Right lobe of liver (tissue), 6 donors: ENCODE data around the gene TESMIN. TPM values are rescaled to one million over a fixed set of nuclear protein-coding genes. Genes with fewer than 3 reads are reported as not detected.

ENCODE experiments used
- ATAC-seq, 4 donors: fragments of 200-7000 bp; cut with Tn5 transposase; one replicate each; pipeline ENCODE4 v1.9.1; 2020; ENCODE audit warnings: mild to moderate bottlenecking in 4 of 4, moderate library complexity in 4 of 4
- DNase-seq, 3 donors: peaks; one replicate each; pipeline ENCODE4 v3.0.0-alpha.2; 2020
- H3K27ac ChIP-seq, 3 donors: fragments of 200-600 bp; one replicate each; pipeline ENCODE4 v1.8.0; 2022
- H3K27me3 ChIP-seq, 2 donors: fragments of 200-600 bp; one replicate each; pipeline ENCODE4 v1.8.0; 2022
- H3K36me3 ChIP-seq, 4 donors: fragments of 200-600 bp; sonication (generic) in 1 of 4; one replicate each; pipeline versions ENCODE4 v1.5.1 to v1.8.0; 2017 to 2022; ENCODE audit warnings: control low read depth in 1 of 4
- H3K4me1 ChIP-seq, 4 donors: fragments of 200-600 bp; sonication (generic) in 1 of 4; one replicate each; pipeline versions ENCODE4 v1.5.1 to v1.8.0; 2017 to 2022; ENCODE audit warnings: control low read depth in 1 of 4
- H3K4me3 ChIP-seq, 3 donors: fragments of 200-600 bp; one replicate each; pipeline ENCODE4 v1.8.0; 2022
- H3K9me3 ChIP-seq, 4 donors: fragments of 200-600 bp; sonication (generic) in 1 of 4; one replicate each; pipeline versions ENCODE4 v1.5.1 to v1.8.0; 2017 to 2022; ENCODE audit warnings: control low read depth in 1 of 4
- CTCF ChIP-seq, 4 donors: fragments of 200-600 bp in 3 of 4; fragments of 450-650 bp in 1 of 4; IDR thresholded peaks; one replicate each; pipeline versions ENCODE4 v1.5.1 to v1.8.0; 2016 to 2022; ENCODE audit warnings: antibody characterized with exemption in 4 of 4, mild to moderate bottlenecking in 2 of 4
- POLR2A ChIP-seq: fragments of 450-650 bp; IDR thresholded peaks from one replicate; pipeline ENCODE4 v1.6.1; 2017; ENCODE audit warnings: antibody characterized with exemption, mild to moderate bottlenecking
- WGBS: methylation state at CpG from one replicate; pipeline ENCODE4 v1.1.6; 2018; ENCODE audit warnings: low coverage, low lambda C conversion rate; ENCODE audit not compliant: insufficient coverage; ENCODE audit errors: missing lambda C conversion rate; 5-methylcytosine and 5-hydroxymethylcytosine counted together
- intact Hi-C, 2 donors: fragments of 100-400 bp; cut with DNase I; formaldehyde crosslinking; loops; one replicate each; pipeline versions ENCODE4 v1.11.2 to v1.14.1; 2022
- total RNA-seq, 6 experiments: library from RNA; depleted of rRNA in 2 of 6; stranded (reverse); fragments of >200 nt in 2 of 6; fragmentation: NEBNext Ultra II Directional in 3 of 6; extraction: Animal tissue kit (Norgen Biotek cat#: 25700) in 3 of 6; gene quantifications; one replicate each; pipeline versions ENCODE4 v1.1.0 to v1.2.4, GENCODE V29; 2016 to 2023
- donor health status: DM: no; HTN: yes; CAD: no.
- donor health status: DM: no; HTN: no; CAD: no.
- donor health status: DM: no; HTN: no; CAD: no.
- donor health status: DM: no; HTN: yes; CAD: no.
- donor health status: DM: no; HTN: yes; CAD: no.

The TESMIN gene
- total RNA-seq, 6 experiments from 2014 or later = 0.42 to 1.4 (median 0.80) TPM

- ATAC-seq = no peak
Observed at GRCh38 chr11:68661697-68662603, 89.4 kb downstream of the TESMIN start.

GRCh38 chr11:68661014-68661413 is 90.3 kb downstream of the TESMIN start:
- Histone ChIP-seq H3K27me3 (no peaks in the 10 kb centered on the region), H3K4me1 (no peaks in the 10 kb centered on the region), H3K9me3 (no peaks in the 10 kb centered on the region), H3K27ac (no peak overlapping the region), H3K4me3 (no peak overlapping the region), H3K36me3 (no peaks in the 10 kb centered on the region)
- DNase-seq (no peak), ATAC-seq (no peak)
- no peak for TF ChIP-seq POLR2A
- TF ChIP-seq CTCF (IDR thresholded peaks at IDR 0.05) = no peak
- WGBS = no CpG with 5 or more reads among the region's 15 CpGs
- intact Hi-C loops = no loop called here

More at GRCh38 chr11:68661697-68662603, 89.4 kb downstream of the TESMIN start:
- Histone ChIP-seq H3K36me3 (no peaks in the 10 kb centered on the region), H3K27ac (no peak overlapping the region), H3K27me3 (no peaks in the 10 kb centered on the region), H3K9me3 (no peaks in the 10 kb centered on the region), H3K4me1 (no peaks in the 10 kb centered on the region), H3K4me3 (no peak overlapping the region)
- intact Hi-C loops = no loop called here
- DNase-seq = no peak
- 57% methylated on average over 10 of the region's 18 CpGs for WGBS
- no peak for TF ChIP-seq POLR2A
- no peak for TF ChIP-seq CTCF (IDR thresholded peaks at IDR 0.05)

GRCh38 chr11:68660066-68660810 is 91.1 kb downstream of the TESMIN start:
- 81% methylated on average over 9 of the region's 18 CpGs for WGBS
- Histone ChIP-seq H3K27me3 (no peaks in the 10 kb centered on the region), H3K4me1 (no peaks in the 10 kb centered on the region), H3K27ac (no peak overlapping the region), H3K4me3 (no peak overlapping the region), H3K36me3 (no peaks in the 10 kb centered on the region), H3K9me3 (no peaks in the 10 kb centered on the region)
- ATAC-seq (no peak), DNase-seq (no peak)
- TF ChIP-seq CTCF (IDR thresholded peaks at IDR 0.05) (no peak), POLR2A (no peak)
- intact Hi-C loops = no loop called here

- no peak overlapping the region for H3K27ac ChIP-seq
- ATAC-seq (peak; percentile 54 to 81 (median 62)), DNase-seq (peak in 2 of 3 donors; percentile 46 to 51)
- H3K9me3 ChIP-seq = no peaks in the 10 kb centered on the region
- intact Hi-C loops = no loop called here
- H3K36me3 ChIP-seq = no peaks in the 10 kb centered on the region
- H3K4me3 ChIP-seq = no peak overlapping the region
- no peaks in the 10 kb centered on the region for H3K4me1 ChIP-seq
- no peaks in the 10 kb centered on the region for H3K27me3 ChIP-seq
- no peak for TF ChIP-seq POLR2A
- no peak for TF ChIP-seq CTCF (IDR thresholded peaks at IDR 0.05)
- WGBS = 50% methylated on average over 13 of the region's 22 CpGs
Observed at GRCh38 chr11:68659158-68659921, 92.0 kb downstream of the TESMIN start.
